Measurements from ENCODE around the gene PNLDC1. TPM values are rescaled to one million over a fixed set of nuclear protein-coding genes. Genes with fewer than 3 reads are reported as not detected.
A peak's percentile ranks its signal among the peaks of the same experiment; 100 is the strongest.

PNLDC1 gene
- polyA plus RNA-seq, 1 donor from 2014 or later: not detected

- no peak for TF ChIP-seq CTCF (IDR thresholded peaks at IDR 0.05; ENCODE audit: poor library complexity, severe bottlenecking)
- no peak for TF ChIP-seq POLR2AphosphoS5 (IDR thresholded peaks at IDR 0.05)
- TF ChIP-seq EP300 (conservative IDR thresholded peaks at IDR 0.05; ENCODE audit: poor library complexity, severe bottlenecking): peak; percentile 33
- no peak for TF ChIP-seq TAF1 (IDR thresholded peaks at IDR 0.05; ENCODE audit: low read depth)
- no peak overlapping the region for H2AFZ ChIP-seq (ENCODE audit: low read depth, low read length)
- H3F3A ChIP-seq (ENCODE audit: insufficient read depth, low read length, poor library complexity, severe bottlenecking): no peaks in the 10 kb centered on the region
- H3K9me3 ChIP-seq (ENCODE audit: low read length): no peaks in the 10 kb centered on the region
- H3K4me3 ChIP-seq (ENCODE audit: low read length): no peak overlapping the region
- H3K36me3 ChIP-seq (ENCODE audit: insufficient read depth, low read length): no peaks in the 10 kb centered on the region
- H3K9me2 ChIP-seq (ENCODE audit: insufficient read depth, low read length): no peaks in the 10 kb centered on the region
- peak overlapping the region; percentile 37 for H3K27ac ChIP-seq (ENCODE audit: low read length)
- H3K79me2 ChIP-seq (replicated peaks; ENCODE audit: insufficient read depth, low read length): no peaks in the 10 kb centered on the region
- no peaks in the 10 kb centered on the region for H4K20me1 ChIP-seq (ENCODE audit: insufficient read depth)
- H3K27me3 ChIP-seq (ENCODE audit: insufficient read depth, low read depth, low read length): no peaks in the 10 kb centered on the region
- no peak overlapping the region for H3K4me2 ChIP-seq (ENCODE audit: low read length)
- H3K9ac ChIP-seq (ENCODE audit: low read length): peak overlapping the region; percentile 14
These were observed 7.2 kb downstream of the PNLDC1 start for GRCh38 chr6:159807150-159807858.

- H3K36me3 ChIP-seq (ENCODE audit: insufficient read depth, low read length): no peaks in the 10 kb centered on the region
- no peaks in the 10 kb centered on the region for H3F3A ChIP-seq (ENCODE audit: insufficient read depth, low read length, poor library complexity, severe bottlenecking)
- no peak overlapping the region for H2AFZ ChIP-seq (ENCODE audit: low read depth, low read length)
- H3K4me3 ChIP-seq (ENCODE audit: low read length): no peak overlapping the region
- no peak overlapping the region for H3K27ac ChIP-seq (ENCODE audit: low read length)
- TF ChIP-seq RAD21 (conservative IDR thresholded peaks at IDR 0.05) (no peak), EP300 (conservative IDR thresholded peaks at IDR 0.05; ENCODE audit: poor library complexity, severe bottlenecking) (no peak), EZH2 (IDR thresholded peaks at IDR 0.05; ENCODE audit: borderline replicate concordance, insufficient read depth, low read length, poor library complexity, severe bottlenecking) (no peak), CTCF (IDR thresholded peaks at IDR 0.05; ENCODE audit: poor library complexity, severe bottlenecking) (no peak), REST (IDR thresholded peaks at IDR 0.05; ENCODE audit: borderline replicate concordance) (no peak), SMC3 (conservative IDR thresholded peaks at IDR 0.05; ENCODE audit: poor library complexity) (no peak), MXI1 (conservative IDR thresholded peaks at IDR 0.05; ENCODE audit: poor library complexity, severe bottlenecking) (no peak), TAF1 (IDR thresholded peaks at IDR 0.05; ENCODE audit: low read depth) (no peak), POLR2AphosphoS5 (IDR thresholded peaks at IDR 0.05) (no peak)
- no peaks in the 10 kb centered on the region for H3K79me2 ChIP-seq (replicated peaks; ENCODE audit: insufficient read depth, low read length)
- no peak overlapping the region for H3K4me2 ChIP-seq (ENCODE audit: low read length)
- no peak overlapping the region for H3K9ac ChIP-seq (ENCODE audit: low read length)
- H4K20me1 ChIP-seq (ENCODE audit: insufficient read depth): no peaks in the 10 kb centered on the region
- no peaks in the 10 kb centered on the region for H3K9me2 ChIP-seq (ENCODE audit: insufficient read depth, low read length)
- H3K9me3 ChIP-seq (ENCODE audit: low read length): no peaks in the 10 kb centered on the region
- H3K27me3 ChIP-seq (ENCODE audit: insufficient read depth, low read depth, low read length): no peaks in the 10 kb centered on the region
These were observed 8.6 kb downstream of the PNLDC1 start for GRCh38 chr6:159808647-159809046.

All from neural cell (in vitro differentiated cells).